Karpas-422 (cell line): ENCODE data around the gene AP2A2. TPM values are rescaled to one million over a fixed set of nuclear protein-coding genes. Genes with fewer than 3 reads are reported as not detected.

Experiments
- DNase-seq: peaks from one replicate; pipeline ENCODE4 v3.0.0-alpha.2; 2015
- H2AFZ ChIP-seq: fragments of 200-600 bp; sonication (generic); 2 replicates; pipeline ENCODE4 v1.6.1; 2014; ENCODE audit warnings: antibody characterized with exemption, low read length, mixed read lengths
- H3K27ac ChIP-seq: fragments of 200-600 bp; sonication (generic); 2 replicates; pipeline ENCODE4 v1.5.1; 2014; ENCODE audit warnings: mild to moderate bottlenecking, low read length, moderate library complexity
- H3K27me3 ChIP-seq: fragments of 200-600 bp; sonication (generic); 2 replicates; pipeline ENCODE4 v1.6.1; 2014; ENCODE audit warnings: low read length, mixed read lengths
- H3K36me3 ChIP-seq: fragments of 200-600 bp; sonication (generic); 2 replicates; pipeline ENCODE4 v1.6.1; 2014; ENCODE audit warnings: low read length, mixed read lengths; ENCODE audit not compliant: insufficient read depth
- H3K4me1 ChIP-seq: fragments of 200-600 bp; sonication (generic); 2 replicates; pipeline ENCODE4 v1.6.1; 2014; ENCODE audit warnings: mild to moderate bottlenecking, low read length, mixed read lengths
- H3K4me2 ChIP-seq: fragments of 200-600 bp; sonication (generic); 2 replicates; pipeline ENCODE4 v1.6.1; 2014; ENCODE audit warnings: low read length, low read depth, mild to moderate bottlenecking; ENCODE audit not compliant: poor library complexity, severe bottlenecking
- H3K4me3 ChIP-seq: fragments of 200-600 bp; sonication (generic); 2 replicates; pipeline ENCODE4 v1.5.1; 2014; ENCODE audit warnings: mild to moderate bottlenecking, antibody characterized with exemption, low read length, mixed read lengths
- H3K79me2 ChIP-seq: fragments of 200-600 bp; sonication (generic); 2 replicates; pipeline ENCODE4 v1.6.1; 2014; ENCODE audit warnings: mild to moderate bottlenecking, low read length, mixed read lengths
- H3K9ac ChIP-seq: fragments of 200-600 bp; sonication (generic); 2 replicates; pipeline ENCODE4 v1.6.0; 2014; ENCODE audit warnings: low read length
- H3K9me2 ChIP-seq: fragments of 200-600 bp; sonication (generic), shearing (Covaris generic); replicated peaks from 2 replicates; pipeline ENCODE4 v1.6.0; 2014; ENCODE audit warnings: mild to moderate bottlenecking, low read length, moderate library complexity; ENCODE audit not compliant: insufficient read depth
- H3K9me3 ChIP-seq: fragments of 300-700, 200-600 bp; sonication (generic); 2 replicates; pipeline ENCODE4 v1.6.1; 2014; ENCODE audit warnings: low read length, mixed read lengths
- H4K20me1 ChIP-seq: fragments of 200-600 bp; sonication (generic); 2 replicates; pipeline ENCODE4 v1.6.1; 2014; ENCODE audit warnings: mild to moderate bottlenecking, antibody characterized with exemption, low read length, low read depth; ENCODE audit not compliant: insufficient read depth
- total RNA-seq: library from RNA; depleted of rRNA; stranded (reverse); fragments of >200 nt; shearing (Covaris generic); gene quantifications from 2 replicates; pipeline ENCODE4 v1.2.3, GENCODE V29; 2014; ENCODE audit warnings: low replicate concordance

Gene AP2A2
- total RNA-seq, 1 experiment from 2014 or later, result 34.6 TPM

GRCh38 chr11:1047595-1048156, 122.0 kb downstream of the AP2A2 start:
- no peaks in the 10 kb centered on the region for H3K9me3 ChIP-seq
- no peak overlapping the region for H3K27ac ChIP-seq
- H4K20me1 ChIP-seq, result no peaks in the 10 kb centered on the region
- no peak overlapping the region for H3K4me3 ChIP-seq
- H3K9me2 ChIP-seq, result no peaks in the 10 kb centered on the region
- H3K27me3 ChIP-seq, result no peaks in the 10 kb centered on the region
- H2AFZ ChIP-seq, result no peak overlapping the region
- H3K4me2 ChIP-seq, result no peak overlapping the region
- H3K4me1 ChIP-seq, result no peaks in the 10 kb centered on the region
- no peak for DNase-seq
- no peak overlapping the region for H3K9ac ChIP-seq
- H3K79me2 ChIP-seq, result no peaks in the 10 kb centered on the region
- H3K36me3 ChIP-seq, result no peaks in the 10 kb centered on the region

DNA sequence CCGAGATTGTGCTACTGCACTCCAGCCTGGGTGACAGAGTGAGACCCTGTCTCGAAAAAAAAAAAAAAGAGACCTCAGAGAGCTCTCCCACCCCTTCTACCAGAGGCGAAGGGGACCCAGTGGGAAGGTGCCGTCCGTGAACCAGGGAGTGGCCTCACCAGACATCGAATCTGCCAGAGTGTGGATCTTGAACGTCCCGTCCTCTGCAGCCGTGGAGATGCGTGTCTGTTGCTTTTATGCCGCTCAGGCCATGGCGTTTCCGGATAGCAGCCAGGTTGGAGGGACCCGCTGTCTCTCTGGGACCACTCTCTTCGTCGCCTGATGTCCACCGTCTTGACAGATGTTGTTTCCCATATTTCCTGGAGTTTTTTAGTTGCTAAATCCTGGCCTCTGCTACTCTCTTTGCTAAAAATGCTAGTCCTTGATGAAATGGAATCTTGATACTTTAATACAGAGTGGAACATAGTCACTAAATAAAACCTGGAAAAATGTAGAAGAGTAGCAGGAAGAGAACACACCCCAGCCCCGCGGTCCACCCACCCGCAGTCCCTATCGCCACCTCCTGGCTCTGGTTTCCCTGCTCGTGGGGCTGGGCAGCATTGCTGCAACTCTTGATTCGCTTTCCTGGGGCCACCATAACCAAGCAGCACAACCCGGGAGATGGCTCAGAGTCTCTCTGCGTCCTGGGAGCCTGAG, 122.9 kb downstream of the AP2A2 start:
- no peak for DNase-seq
- Histone ChIP-seq H2AFZ (no peak overlapping the region), H3K79me2 (no peaks in the 10 kb centered on the region), H3K4me1 (no peaks in the 10 kb centered on the region), H3K27me3 (no peaks in the 10 kb centered on the region), H4K20me1 (no peaks in the 10 kb centered on the region), H3K4me3 (no peak overlapping the region), H3K27ac (no peak overlapping the region), H3K9me3 (no peaks in the 10 kb centered on the region), H3K36me3 (no peaks in the 10 kb centered on the region), H3K9ac (no peak overlapping the region), H3K9me2 (no peaks in the 10 kb centered on the region), H3K4me2 (no peak overlapping the region)

- no peaks in the 10 kb centered on the region for H3K27me3 ChIP-seq
Observed at GRCh38 chr11:1049071-1049405, 123.4 kb downstream of the AP2A2 start.

GRCh38 chr11:1049431-1049891, 123.8 kb downstream of the AP2A2 start:
- Histone ChIP-seq H3K9ac (no peak overlapping the region), H3K4me3 (no peak overlapping the region), H3K4me1 (no peaks in the 10 kb centered on the region), H3K9me2 (no peaks in the 10 kb centered on the region), H3K79me2 (no peaks in the 10 kb centered on the region), H4K20me1 (no peaks in the 10 kb centered on the region), H3K27me3 (no peaks in the 10 kb centered on the region), H2AFZ (no peak overlapping the region), H3K4me2 (no peak overlapping the region), H3K27ac (no peak overlapping the region), H3K9me3 (no peaks in the 10 kb centered on the region), H3K36me3 (no peaks in the 10 kb centered on the region)
- no peak for DNase-seq

More at GRCh38 chr11:1049071-1049405, 123.4 kb downstream of the AP2A2 start:
- Histone ChIP-seq H3K4me3 (no peak overlapping the region), H3K79me2 (no peaks in the 10 kb centered on the region), H3K27ac (no peak overlapping the region), H3K4me1 (no peaks in the 10 kb centered on the region), H3K36me3 (no peaks in the 10 kb centered on the region), H2AFZ (no peak overlapping the region), H3K9me2 (no peaks in the 10 kb centered on the region), H3K9ac (no peak overlapping the region), H4K20me1 (no peaks in the 10 kb centered on the region), H3K9me3 (no peaks in the 10 kb centered on the region), H3K4me2 (no peak overlapping the region)
- no peak for DNase-seq

GRCh38 chr11:1049911-1050580, 124.4 kb downstream of the AP2A2 start:
- no peak overlapping the region for H3K27ac ChIP-seq
- H4K20me1 ChIP-seq, result no peaks in the 10 kb centered on the region
- H2AFZ ChIP-seq, result no peak overlapping the region
- H3K9ac ChIP-seq, result no peak overlapping the region
- H3K79me2 ChIP-seq, result no peaks in the 10 kb centered on the region
- no peaks in the 10 kb centered on the region for H3K36me3 ChIP-seq
- H3K4me3 ChIP-seq, result no peak overlapping the region
- H3K9me3 ChIP-seq, result no peaks in the 10 kb centered on the region
- H3K4me2 ChIP-seq, result no peak overlapping the region
- no peaks in the 10 kb centered on the region for H3K27me3 ChIP-seq
- no peaks in the 10 kb centered on the region for H3K9me2 ChIP-seq
- H3K4me1 ChIP-seq, result no peaks in the 10 kb centered on the region
- no peak for DNase-seq

- Histone ChIP-seq H2AFZ (no peak overlapping the region), H3K36me3 (no peaks in the 10 kb centered on the region), H3K9me2 (no peaks in the 10 kb centered on the region), H3K27me3 (no peaks in the 10 kb centered on the region), H3K4me1 (no peaks in the 10 kb centered on the region), H3K27ac (no peak overlapping the region), H3K9me3 (no peaks in the 10 kb centered on the region), H3K4me3 (no peak overlapping the region), H3K79me2 (no peaks in the 10 kb centered on the region), H3K9ac (no peak overlapping the region), H4K20me1 (no peaks in the 10 kb centered on the region), H3K4me2 (no peak overlapping the region)
- DNase-seq, result peak; percentile 92
Observed at GRCh38 chr11:1050581-1051355, 125.1 kb downstream of the AP2A2 start.

GRCh38 chr11:1051356-1052132, 125.9 kb downstream of the AP2A2 start:
- no peak overlapping the region for H2AFZ ChIP-seq
- H3K9ac ChIP-seq, result no peak overlapping the region
- no peak overlapping the region for H3K4me2 ChIP-seq

More at GRCh38 chr11:1051356-1052132, 125.9 kb downstream of the AP2A2 start:
- Histone ChIP-seq H3K4me3 (no peak overlapping the region), H3K27me3 (no peaks in the 10 kb centered on the region), H3K4me1 (no peaks in the 10 kb centered on the region), H3K9me2 (no peaks in the 10 kb centered on the region), H3K79me2 (no peaks in the 10 kb centered on the region), H3K36me3 (no peaks in the 10 kb centered on the region), H4K20me1 (no peaks in the 10 kb centered on the region), H3K27ac (no peak overlapping the region), H3K9me3 (no peaks in the 10 kb centered on the region)
- DNase-seq, result no peak
